Spleen (tissue), 11 donors: Measurements from ENCODE around the gene LRRC8B. TPM values are rescaled to one million over a fixed set of nuclear protein-coding genes. Genes with fewer than 3 reads are reported as not detected.
A peak's percentile ranks its signal among the peaks of the same experiment; 100 is the strongest.

Experiments used
- DNase-seq: peaks from one replicate; pipeline ENCODE4 v3.0.0-alpha.2; 2020
- H3K27ac ChIP-seq, 8 donors: fragments of 200-600 bp; sonication (generic) in 7 of 8; 1 replicate in 4 of 8; 2 replicates in 4 of 8; pipeline versions ENCODE4 v1.5.0 to v1.8.0; 2016 to 2021; ENCODE audit warnings: inconsistent platforms in 4 of 8, mild to moderate bottlenecking in 4 of 8, moderate library complexity in 1 of 8
- H3K27me3 ChIP-seq, 7 donors: fragments of 200-600 bp; sonication (generic) in 6 of 7; replicated peaks in 1 of 7; 1 replicate in 4 of 7; 2 replicates in 3 of 7; pipeline versions ENCODE4 v1.5.0 to v1.8.0; 2016 to 2021; ENCODE audit warnings: inconsistent platforms in 3 of 7, mild to moderate bottlenecking in 1 of 7
- H3K36me3 ChIP-seq, 6 donors: fragments of 200-600 bp; sonication (generic) in 5 of 6; 1 replicate in 4 of 6; 2 replicates in 2 of 6; pipeline versions ENCODE4 v1.5.0 to v1.8.0; 2016 to 2021; ENCODE audit warnings: inconsistent platforms in 2 of 6
- H3K4me1 ChIP-seq, 6 donors: fragments of 200-600 bp; sonication (generic) in 5 of 6; 1 replicate in 3 of 6; 2 replicates in 3 of 6; pipeline versions ENCODE4 v1.5.0 to v1.8.0; 2016 to 2021; ENCODE audit warnings: inconsistent platforms in 3 of 6
- H3K4me3 ChIP-seq, 8 donors: fragments of 200-600 bp; sonication (generic) in 7 of 8; 1 replicate in 4 of 8; 2 replicates in 4 of 8; pipeline versions ENCODE4 v1.5.0 to v1.8.0; 2016 to 2021; ENCODE audit warnings: inconsistent platforms in 4 of 8, mild to moderate bottlenecking in 4 of 8, moderate library complexity in 2 of 8
- H3K9me3 ChIP-seq, 8 donors: fragments of 200-600 bp; sonication (generic) in 7 of 8; 1 replicate in 4 of 8; 2 replicates in 4 of 8; pipeline versions ENCODE4 v1.5.0 to v1.8.0; 2016 to 2021; ENCODE audit warnings: inconsistent platforms in 4 of 8
- CTCF ChIP-seq, 11 experiments: fragments of 200-600 bp in 7 of 11; fragments of 450-650 bp in 4 of 11; sonication (generic) in 4 of 11; IDR thresholded peaks in 8 of 11; conservative IDR thresholded peaks in 3 of 11; 1 replicate in 7 of 11; 2 replicates in 4 of 11; pipeline versions ENCODE4 v1.4.0 to v1.8.0; 2016 to 2021; ENCODE audit warnings: antibody characterized with exemption in 11 of 11, inconsistent platforms in 4 of 11, mild to moderate bottlenecking in 1 of 11
- POLR2A ChIP-seq, 3 donors: fragments of 450-650 bp; IDR thresholded peaks; one replicate each; pipeline ENCODE4 v1.5.1; 2017; ENCODE audit warnings: antibody characterized with exemption in 3 of 3, mild to moderate bottlenecking in 1 of 3
- POLR2AphosphoS5 ChIP-seq, 3 donors: sonication (generic); formaldehyde crosslinking; IDR thresholded peaks; one replicate each; pipeline ENCODE4 v1.5.1; 2017; ENCODE audit warnings: antibody characterized with exemption in 3 of 3
- WGBS, 5 donors: extraction: QIAGEN DNeasy Blood & Tissue Kit in 3 of 5; methylation state at CpG; one replicate each; pipeline versions ENCODE4 v1.1.5 to v1.1.7; 2013 to 2018; 5-methylcytosine and 5-hydroxymethylcytosine counted together
- intact Hi-C: fragments of 100-400 bp; cut with DNase I; formaldehyde crosslinking; loops from one replicate; pipeline ENCODE4 v1.15.0; 2023; ENCODE audit warnings: low total_unique reads
- polyA plus RNA-seq, 3 donors: library from polyadenylated mRNA; stranded (reverse); fragments of 200-250 nt; gene quantifications; one replicate each; pipeline ENCODE4 v1.2.1, GENCODE V29; 2013
- total RNA-seq, 7 donors: library from RNA; depleted of rRNA in 3 of 7; stranded (reverse); fragments of >200 nt in 3 of 7; fragmentation: NEBNext Ultra II Directional in 4 of 7; extraction: Animal tissue kit (Norgen Biotek cat#: 25700) in 4 of 7; gene quantifications; one replicate each; pipeline versions ENCODE4 v1.1.0 to v1.2.1, GENCODE V29; 2016 to 2021
- donor health status: healthy with polysubstance abuse.
- donor health status: DM: no; HTN: no; CAD: no; lungs with moderate emphysema.
- donor health status: DM: no; HTN: no; CAD: no.
- donor health status: Bipolar disorder and iron deficiency.
- donor health status: healthy.
- donor health status: DM: no; HTN: no; CAD: no.
- donor health status: DM: yes; HTN: yes; CAD: no.

The LRRC8B gene
- total and polyA plus RNA-seq, 10 donors = 1.7 to 22.5 (median 13.1) TPM

- no peak for DNase-seq
- TF ChIP-seq POLR2AphosphoS5 (IDR thresholded peaks at IDR 0.05) (no peak), CTCF (IDR thresholded peaks at IDR 0.05 in 8 of 11, conservative IDR thresholded peaks at IDR 0.05 in 3 of 11) (no peak), POLR2A (IDR thresholded peaks at IDR 0.05) (no peak)
- Histone ChIP-seq H3K9me3 (no peaks in the 10 kb centered on the region), H3K36me3 (peaks cover 0 to 9% (median 0%) of the 10 kb centered on the region in 6 donors), H3K4me3 (no peak overlapping the region), H3K27me3 (no peaks in the 10 kb centered on the region), H3K27ac (no peak overlapping the region), H3K4me1 (peaks cover 0 to 24% (median 0%) of the 10 kb centered on the region in 6 donors)
- intact Hi-C loops = loop anchor here (10.0 kb wide), 1 partner anchor 69 kb away; the partner anchor contains the start of gene LRRC8B
- 94 to 96% (median 96%) methylated on average over 4 of the region's 4 CpGs for WGBS, 5 donors
These were observed 69.6 kb downstream of the LRRC8B start for GRCh38 chr1:89594096-89594740.

- H3K4me3 ChIP-seq = no peak overlapping the region
- peaks cover 0 to 9% (median 0%) of the 10 kb centered on the region in 6 donors for H3K36me3 ChIP-seq
- no peak for DNase-seq
- H3K27me3 ChIP-seq = no peaks in the 10 kb centered on the region
- no peaks in the 10 kb centered on the region for H3K9me3 ChIP-seq
- 96 to 100% (median 98%) methylated on average over 2 of the region's 2 CpGs for WGBS, 5 donors
- TF ChIP-seq POLR2AphosphoS5 (IDR thresholded peaks at IDR 0.05) (no peak), CTCF (IDR thresholded peaks at IDR 0.05 in 8 of 11, conservative IDR thresholded peaks at IDR 0.05 in 3 of 11) (no peak), POLR2A (IDR thresholded peaks at IDR 0.05) (no peak)
- intact Hi-C loops = loop anchor here (10.0 kb wide), 1 partner anchor 72 kb away; the partner anchor contains the start of gene LRRC8B
- peaks cover 0 to 27% (median 0%) of the 10 kb centered on the region in 6 donors for H3K4me1 ChIP-seq
- H3K27ac ChIP-seq = no peak overlapping the region
These were observed 72.1 kb downstream of the LRRC8B start for GRCh38 chr1:89596698-89597097.

- DNase-seq = no peak
- peaks cover 0 to 21% (median 0%) of the 10 kb centered on the region in 6 donors for H3K4me1 ChIP-seq
- TF ChIP-seq CTCF (IDR thresholded peaks at IDR 0.05 in 8 of 11, conservative IDR thresholded peaks at IDR 0.05 in 3 of 11) = peak; percentile 36 to 79 (median 71)
- TF ChIP-seq POLR2A (IDR thresholded peaks at IDR 0.05) = no peak
- no peak overlapping the region for H3K27ac ChIP-seq
- H3K27me3 ChIP-seq = no peaks in the 10 kb centered on the region
- no peaks in the 10 kb centered on the region for H3K36me3 ChIP-seq
- no peaks in the 10 kb centered on the region for H3K9me3 ChIP-seq
- no peak overlapping the region for H3K4me3 ChIP-seq
- intact Hi-C loops = loop anchor here (10.0 kb wide), 1 partner anchor 74 kb away; the partner anchor contains the start of gene LRRC8B
- 76 to 80% (median 77%) methylated on average over 5 of the region's 5 CpGs for WGBS, 5 donors
These were observed 74.1 kb downstream of the LRRC8B start for GRCh38 chr1:89598450-89599331.

- TF ChIP-seq CTCF (IDR thresholded peaks at IDR 0.05 in 8 of 11, conservative IDR thresholded peaks at IDR 0.05 in 3 of 11) = peak in 4 of 11 experiments; percentile 21 to 50 (median 34)
- no peak for TF ChIP-seq POLR2AphosphoS5 (IDR thresholded peaks at IDR 0.05)
- no peak overlapping the region for H3K4me3 ChIP-seq
- no peak overlapping the region for H3K27ac ChIP-seq
- H3K36me3 ChIP-seq = no peaks in the 10 kb centered on the region
- intact Hi-C loops = loop anchor here (10.0 kb wide), 1 partner anchor 74 kb away; the partner anchor contains the start of gene LRRC8B
- no peak for DNase-seq
- 91 to 97% (median 94%) methylated on average over 2 of the region's 2 CpGs for WGBS, 5 donors
- H3K27me3 ChIP-seq = no peaks in the 10 kb centered on the region
- H3K9me3 ChIP-seq = no peaks in the 10 kb centered on the region
- peaks cover 0 to 27% (median 0%) of the 10 kb centered on the region in 6 donors for H3K4me1 ChIP-seq
These were observed 74.7 kb downstream of the LRRC8B start for GRCh38 chr1:89599332-89599630.
